ENCODE measurements around the gene ARL11.

DNA sequence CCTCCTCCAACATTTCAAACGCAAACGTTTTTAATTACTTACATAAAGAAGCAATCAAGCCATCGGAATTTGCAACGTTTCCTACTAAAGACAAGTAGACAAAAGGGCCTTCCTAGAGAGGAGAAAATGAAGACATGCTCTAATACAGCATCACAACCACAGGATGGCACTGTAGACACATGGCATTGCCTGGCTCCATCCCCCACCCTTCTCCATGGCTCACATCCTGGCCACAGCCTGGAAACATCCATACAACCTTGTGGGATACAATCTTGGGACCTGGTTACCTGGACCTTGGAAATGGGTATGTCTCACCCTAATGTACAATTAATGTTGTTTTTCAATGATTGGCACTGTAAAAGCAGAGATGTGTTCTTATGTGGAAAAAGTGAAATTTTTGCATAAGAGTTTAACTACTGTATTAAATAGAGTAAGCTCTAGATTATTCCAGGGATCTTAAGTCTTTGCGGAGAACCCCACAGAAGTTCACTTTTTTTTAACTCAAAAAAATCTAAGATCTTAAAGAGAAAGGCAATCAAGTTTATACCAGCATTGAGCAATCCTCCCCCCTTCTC is 41.5 kb downstream of the ARL11 start:
- TF ChIP-seq, protein P1, sequence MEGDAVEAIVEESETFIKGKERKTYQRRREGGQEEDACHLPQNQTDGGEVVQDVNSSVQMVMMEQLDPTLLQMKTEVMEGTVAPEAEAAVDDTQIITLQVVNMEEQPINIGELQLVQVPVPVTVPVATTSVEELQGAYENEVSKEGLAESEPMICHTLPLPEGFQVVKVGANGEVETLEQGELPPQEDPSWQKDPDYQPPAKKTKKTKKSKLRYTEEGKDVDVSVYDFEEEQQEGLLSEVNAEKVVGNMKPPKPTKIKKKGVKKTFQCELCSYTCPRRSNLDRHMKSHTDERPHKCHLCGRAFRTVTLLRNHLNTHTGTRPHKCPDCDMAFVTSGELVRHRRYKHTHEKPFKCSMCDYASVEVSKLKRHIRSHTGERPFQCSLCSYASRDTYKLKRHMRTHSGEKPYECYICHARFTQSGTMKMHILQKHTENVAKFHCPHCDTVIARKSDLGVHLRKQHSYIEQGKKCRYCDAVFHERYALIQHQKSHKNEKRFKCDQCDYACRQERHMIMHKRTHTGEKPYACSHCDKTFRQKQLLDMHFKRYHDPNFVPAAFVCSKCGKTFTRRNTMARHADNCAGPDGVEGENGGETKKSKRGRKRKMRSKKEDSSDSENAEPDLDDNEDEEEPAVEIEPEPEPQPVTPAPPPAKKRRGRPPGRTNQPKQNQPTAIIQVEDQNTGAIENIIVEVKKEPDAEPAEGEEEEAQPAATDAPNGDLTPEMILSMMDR (IDR thresholded peaks at IDR 0.05; ENCODE audit: low read depth, low read length): peak; percentile 58
- no peak for TF ChIP-seq EZH2phosphoT487 (IDR thresholded peaks at IDR 0.05; ENCODE audit: low read depth)

Measured in OCI-LY3 (cell line).